GM12878 (cell line): ENCODE results near the gene NCF2. TPM values are rescaled to one million over a fixed set of nuclear protein-coding genes. Genes with fewer than 3 reads are reported as not detected.

ENCODE experiments used
- ATAC-seq: fragments of 200-7000 bp; cut with Tn5 transposase; 3 replicates; pipeline ENCODE4 v1.9.1; 2020; ENCODE audit warnings: mild to moderate bottlenecking, moderate library complexity
- BruUV-seq: library from RNA; stranded (reverse); fragments of 400-500 nt; replicated peaks from 2 replicates; lab custom pipeline; 2021; lab: Mats Ljungman, UMichigan
- CTCF ChIA-PET: fragments of 300-600 bp; sonication (Branson Sonifier 250); formaldehyde crosslinking; extraction: SDS; loops from one replicate; lab custom pipeline; 2021; ENCODE audit warnings: inconsistent platforms; lab: Yijun Ruan, JAX
- POLR2A ChIA-PET: fragments of 350-600 bp; formaldehyde crosslinking; extraction: SDS; loops from one replicate; lab custom pipeline; 2021; ENCODE audit warnings: inconsistent platforms; lab: Charles Lee
- RAD21 ChIA-PET: fragments of 300-600 bp; sonication (Branson Sonifier 250); formaldehyde crosslinking; loops from one replicate; lab custom pipeline; 2023; ENCODE audit warnings: antibody characterized with exemption; ENCODE audit not compliant: unreplicated experiment; lab: Charles Lee
- SMC1A ChIA-PET: fragments of 300-600 bp; sonication (Branson Sonifier 250); formaldehyde crosslinking; loops from one replicate; lab custom pipeline; 2023; ENCODE audit not compliant: unreplicated experiment, uncharacterized antibody; lab: Charles Lee
- DNase-seq: peaks from one replicate; pipeline ENCODE4 v3.0.0-alpha.2; 2011; ENCODE audit warnings: low read depth, low spot score
- FAIRE-seq: peaks from 3 replicates; lab custom pipeline; 2011; peaks lifted over from hg19 to GRCh38; lab: Jason Lieb, UNC
- H2AFZ ChIP-seq: 2 replicates; pipeline ENCODE4 v1.6.0; 2011; ENCODE audit warnings: low read depth, low read length, control low read depth; ENCODE audit not compliant: control insufficient read depth
- H3K27ac ChIP-seq: 2 replicates; pipeline ENCODE4 v1.5.1; 2011; ENCODE audit warnings: control low read depth; ENCODE audit not compliant: control insufficient read depth, insufficient read depth
- H3K27me3 ChIP-seq, 2 experiments: replicated peaks in 1 of 2; 2 replicates each; pipeline versions ENCODE4 v1.6.0 to v1.6.1; 2011; ENCODE audit warnings: low read length in 1 of 2; ENCODE audit not compliant: control insufficient read depth in 2 of 2, insufficient read depth in 2 of 2
- H3K36me3 ChIP-seq, 2 experiments: 2 replicates each; pipeline ENCODE4 v1.5.1; 2011; ENCODE audit warnings: low read length in 1 of 2; ENCODE audit not compliant: control insufficient read depth in 2 of 2, insufficient read depth in 2 of 2
- H3K4me1 ChIP-seq: 2 replicates; pipeline ENCODE4 v1.6.1; 2011; ENCODE audit warnings: mild to moderate bottlenecking, low read length, moderate library complexity, mixed read lengths; ENCODE audit not compliant: control insufficient read depth, insufficient read depth
- H3K4me2 ChIP-seq: 2 replicates; pipeline ENCODE4 v1.6.0; 2011; ENCODE audit warnings: control low read depth; ENCODE audit not compliant: control insufficient read depth, insufficient read depth
- H3K4me3 ChIP-seq: fragments of 200-600 bp; sonication (generic); 2 replicates; pipeline ENCODE4 v1.5.1; 2016
- H3K79me2 ChIP-seq: 2 replicates; pipeline ENCODE4 v1.6.0; 2011; ENCODE audit warnings: low read length; ENCODE audit not compliant: control insufficient read depth, insufficient read depth
- H3K9ac ChIP-seq: 2 replicates; pipeline ENCODE4 v1.8.0; 2011; ENCODE audit warnings: low read length, control low read depth, mixed read lengths; ENCODE audit not compliant: control insufficient read depth, insufficient read depth
- H3K9me3 ChIP-seq: replicated peaks from 3 replicates; pipeline ENCODE4 v1.5.1; 2011; ENCODE audit warnings: mild to moderate bottlenecking, low read length; ENCODE audit not compliant: control insufficient read depth, insufficient read depth
- H4K20me1 ChIP-seq: 2 replicates; pipeline ENCODE4 v1.6.0; 2011; ENCODE audit not compliant: control insufficient read depth, insufficient read depth
- HDAC2 ChIP-seq: fragments of 200-600 bp; sonication (generic); IDR thresholded peaks from 2 replicates; pipeline ENCODE4 v1.6.1; 2017
- HDAC6 ChIP-seq: fragments of 200-600 bp; sonication (generic); IDR thresholded peaks from one replicate; pipeline ENCODE4 v1.8.0; 2017; ENCODE audit warnings: antibody characterized with exemption; ENCODE audit not compliant: unreplicated experiment
- MYC ChIP-seq: IDR thresholded peaks from 2 replicates; pipeline ENCODE4 v1.6.1; 2011; ENCODE audit warnings: mild to moderate bottlenecking, low read length, moderate library complexity, inconsistent platforms; ENCODE audit not compliant: insufficient read depth, insufficient replicate concordance, insufficient read length, severe bottlenecking
- RCOR1 ChIP-seq: conservative IDR thresholded peaks from 2 replicates; pipeline ENCODE4 v1.6.1; 2012; ENCODE audit warnings: low read depth, low read length, improper control_type of control experiment
- WGBS: methylation state at CpG from one replicate; pipeline ENCODE4 v1.1.6; 2016; ENCODE audit warnings: low lambda C conversion rate; ENCODE audit not compliant: insufficient replicate concordance, insufficient coverage; ENCODE audit errors: missing lambda C conversion rate; 5-methylcytosine and 5-hydroxymethylcytosine counted together
- in situ Hi-C: fragments of 300-500 bp; cut with MboI; formaldehyde crosslinking; loops from 9 replicates; pipeline ENCODE4 v1.14.3; 2018; ENCODE audit warnings: mixed read lengths
- intact Hi-C: fragments of 100-400 bp; cut with micrococcal nuclease; formaldehyde crosslinking; loops from one replicate; pipeline ENCODE4 v1.14.2; 2022; ENCODE audit not compliant: unreplicated experiment
- polyA plus RNA-seq, 11 experiments: library from polyadenylated mRNA; depleted of rRNA in 4 of 11; unstranded in 6 of 11; stranded (reverse) in 5 of 11; fragments of >200 nt; fragmentation: Nextera tagmentation in 4 of 11; fragmentation: Illumina TruSeq in 1 of 11; extraction: Ambion mirVana in 4 of 11; extraction: Trizol in 1 of 11; gene quantifications; 1 replicate in 1 of 11; 2 replicates in 10 of 11; pipeline versions ENCODE4 v1.2.1 to v1.2.3, GENCODE V29; 2011 to 2016; ENCODE audit warnings: inconsistent platforms in 2 of 11, missing spikeins in 2 of 11, low read depth in 1 of 11
- total RNA-seq, 4 experiments: library from RNA; depleted of rRNA in 3 of 4; stranded (reverse); fragments of >200 nt in 3 of 4; fragmentation: Illumina TruSeq in 1 of 4; extraction: Trizol in 1 of 4; gene quantifications; 2 replicates each; pipeline versions ENCODE4 v1.2.1 to v1.2.3, GENCODE V29; 2013 to 2021
- TF ChIP-seq, protein P1 (sequence below): fragments of 450-650 bp; formaldehyde crosslinking; IDR thresholded peaks from 2 replicates; pipeline ENCODE4 v1.4.0; 2020; ENCODE audit warnings: mild to moderate bottlenecking, moderate library complexity
- TF ChIP-seq, protein P2 (sequence below): fragments of 450-650 bp; IDR thresholded peaks from 2 replicates; pipeline ENCODE4 v1.6.1; 2017; ENCODE audit warnings: mild to moderate bottlenecking, low read depth, inconsistent platforms; ENCODE audit not compliant: poor library complexity, severe bottlenecking
- TF ChIP-seq, protein P3 (sequence below): fragments of 450-650 bp; IDR thresholded peaks from 2 replicates; pipeline ENCODE4 v1.6.1; 2016; ENCODE audit warnings: mild to moderate bottlenecking
- TF ChIP-seq, protein P4 (sequence below): fragments of 450-650 bp; IDR thresholded peaks from 2 replicates; pipeline ENCODE4 v1.6.1; 2018; ENCODE audit warnings: borderline replicate concordance, mild to moderate bottlenecking; ENCODE audit not compliant: partially characterized antibody

NCF2 gene
- total and polyA plus RNA-seq, 10 of the 15 experiments (the other 5 are each of a cell fraction or from before 2014, with no cell fraction given): 31.4 to 256 (median 77.1) TPM

DNA sequence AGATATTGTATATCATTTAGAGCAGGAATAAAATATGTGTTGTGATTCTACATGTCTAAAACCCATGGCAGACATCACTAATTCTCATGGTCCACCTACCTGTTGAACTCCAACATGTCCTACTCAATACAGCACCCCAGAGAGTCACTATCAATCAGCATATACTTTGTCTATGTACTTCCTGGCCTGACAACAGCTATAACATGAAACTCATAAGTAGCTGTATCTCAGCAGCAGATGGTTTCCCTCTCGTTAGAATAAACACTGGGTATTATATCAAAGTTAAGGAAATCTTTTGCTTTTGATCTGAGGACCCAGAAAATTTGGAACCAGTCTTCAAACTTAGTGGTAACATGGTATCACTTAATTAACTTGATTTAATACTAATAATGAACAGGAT, 29.5 kb upstream of the NCF2 start:
- peaks cover 0 to 9% of the 10 kb centered on the region in 2 experiments; a peak in 1 of 4 replicates for H3K36me3 ChIP-seq
- SMC1A ChIA-PET: interaction anchor here (1.0 to 2.7 kb wide), 11 partner anchors 9 to 295 kb away, joined by 3 to 30 read pairs (median 5); partner anchors contain the start of gene NCF2
- CTCF ChIA-PET: interaction anchor here (1.4 to 3.5 kb wide), 6 partner anchors 9 to 657 kb away, joined by 3 to 25 read pairs (median 5); partner anchors contain the start of gene NCF2
- H3K4me2 ChIP-seq: no peak overlapping the region
- H2AFZ ChIP-seq: no peak overlapping the region
- TF ChIP-seq, protein P1, sequence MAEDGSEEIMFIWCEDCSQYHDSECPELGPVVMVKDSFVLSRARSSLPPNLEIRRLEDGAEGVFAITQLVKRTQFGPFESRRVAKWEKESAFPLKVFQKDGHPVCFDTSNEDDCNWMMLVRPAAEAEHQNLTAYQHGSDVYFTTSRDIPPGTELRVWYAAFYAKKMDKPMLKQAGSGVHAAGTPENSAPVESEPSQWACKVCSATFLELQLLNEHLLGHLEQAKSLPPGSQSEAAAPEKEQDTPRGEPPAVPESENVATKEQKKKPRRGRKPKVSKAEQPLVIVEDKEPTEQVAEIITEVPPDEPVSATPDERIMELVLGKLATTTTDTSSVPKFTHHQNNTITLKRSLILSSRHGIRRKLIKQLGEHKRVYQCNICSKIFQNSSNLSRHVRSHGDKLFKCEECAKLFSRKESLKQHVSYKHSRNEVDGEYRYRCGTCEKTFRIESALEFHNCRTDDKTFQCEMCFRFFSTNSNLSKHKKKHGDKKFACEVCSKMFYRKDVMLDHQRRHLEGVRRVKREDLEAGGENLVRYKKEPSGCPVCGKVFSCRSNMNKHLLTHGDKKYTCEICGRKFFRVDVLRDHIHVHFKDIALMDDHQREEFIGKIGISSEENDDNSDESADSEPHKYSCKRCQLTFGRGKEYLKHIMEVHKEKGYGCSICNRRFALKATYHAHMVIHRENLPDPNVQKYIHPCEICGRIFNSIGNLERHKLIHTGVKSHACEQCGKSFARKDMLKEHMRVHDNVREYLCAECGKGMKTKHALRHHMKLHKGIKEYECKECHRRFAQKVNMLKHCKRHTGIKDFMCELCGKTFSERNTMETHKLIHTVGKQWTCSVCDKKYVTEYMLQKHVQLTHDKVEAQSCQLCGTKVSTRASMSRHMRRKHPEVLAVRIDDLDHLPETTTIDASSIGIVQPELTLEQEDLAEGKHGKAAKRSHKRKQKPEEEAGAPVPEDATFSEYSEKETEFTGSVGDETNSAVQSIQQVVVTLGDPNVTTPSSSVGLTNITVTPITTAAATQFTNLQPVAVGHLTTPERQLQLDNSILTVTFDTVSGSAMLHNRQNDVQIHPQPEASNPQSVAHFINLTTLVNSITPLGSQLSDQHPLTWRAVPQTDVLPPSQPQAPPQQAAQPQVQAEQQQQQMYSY (CRISPR knock-in tag): no peak
- TF ChIP-seq HDAC2 (no peak), RCOR1 (no peak), HDAC6 (no peak), MYC (no peak)
- TF ChIP-seq, protein P2, sequence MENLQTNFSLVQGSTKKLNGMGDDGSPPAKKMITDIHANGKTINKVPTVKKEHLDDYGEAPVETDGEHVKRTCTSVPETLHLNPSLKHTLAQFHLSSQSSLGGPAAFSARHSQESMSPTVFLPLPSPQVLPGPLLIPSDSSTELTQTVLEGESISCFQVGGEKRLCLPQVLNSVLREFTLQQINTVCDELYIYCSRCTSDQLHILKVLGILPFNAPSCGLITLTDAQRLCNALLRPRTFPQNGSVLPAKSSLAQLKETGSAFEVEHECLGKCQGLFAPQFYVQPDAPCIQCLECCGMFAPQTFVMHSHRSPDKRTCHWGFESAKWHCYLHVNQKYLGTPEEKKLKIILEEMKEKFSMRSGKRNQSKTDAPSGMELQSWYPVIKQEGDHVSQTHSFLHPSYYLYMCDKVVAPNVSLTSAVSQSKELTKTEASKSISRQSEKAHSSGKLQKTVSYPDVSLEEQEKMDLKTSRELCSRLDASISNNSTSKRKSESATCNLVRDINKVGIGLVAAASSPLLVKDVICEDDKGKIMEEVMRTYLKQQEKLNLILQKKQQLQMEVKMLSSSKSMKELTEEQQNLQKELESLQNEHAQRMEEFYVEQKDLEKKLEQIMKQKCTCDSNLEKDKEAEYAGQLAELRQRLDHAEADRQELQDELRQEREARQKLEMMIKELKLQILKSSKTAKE: no peak
- TF ChIP-seq, protein P3, sequence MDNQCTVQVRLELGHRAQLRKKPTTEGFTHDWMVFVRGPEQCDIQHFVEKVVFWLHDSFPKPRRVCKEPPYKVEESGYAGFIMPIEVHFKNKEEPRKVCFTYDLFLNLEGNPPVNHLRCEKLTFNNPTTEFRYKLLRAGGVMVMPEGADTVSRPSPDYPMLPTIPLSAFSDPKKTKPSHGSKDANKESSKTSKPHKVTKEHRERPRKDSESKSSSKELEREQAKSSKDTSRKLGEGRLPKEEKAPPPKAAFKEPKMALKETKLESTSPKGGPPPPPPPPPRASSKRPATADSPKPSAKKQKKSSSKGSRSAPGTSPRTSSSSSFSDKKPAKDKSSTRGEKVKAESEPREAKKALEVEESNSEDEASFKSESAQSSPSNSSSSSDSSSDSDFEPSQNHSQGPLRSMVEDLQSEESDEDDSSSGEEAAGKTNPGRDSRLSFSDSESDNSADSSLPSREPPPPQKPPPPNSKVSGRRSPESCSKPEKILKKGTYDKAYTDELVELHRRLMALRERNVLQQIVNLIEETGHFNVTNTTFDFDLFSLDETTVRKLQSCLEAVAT: no peak
- TF ChIP-seq, protein P4, sequence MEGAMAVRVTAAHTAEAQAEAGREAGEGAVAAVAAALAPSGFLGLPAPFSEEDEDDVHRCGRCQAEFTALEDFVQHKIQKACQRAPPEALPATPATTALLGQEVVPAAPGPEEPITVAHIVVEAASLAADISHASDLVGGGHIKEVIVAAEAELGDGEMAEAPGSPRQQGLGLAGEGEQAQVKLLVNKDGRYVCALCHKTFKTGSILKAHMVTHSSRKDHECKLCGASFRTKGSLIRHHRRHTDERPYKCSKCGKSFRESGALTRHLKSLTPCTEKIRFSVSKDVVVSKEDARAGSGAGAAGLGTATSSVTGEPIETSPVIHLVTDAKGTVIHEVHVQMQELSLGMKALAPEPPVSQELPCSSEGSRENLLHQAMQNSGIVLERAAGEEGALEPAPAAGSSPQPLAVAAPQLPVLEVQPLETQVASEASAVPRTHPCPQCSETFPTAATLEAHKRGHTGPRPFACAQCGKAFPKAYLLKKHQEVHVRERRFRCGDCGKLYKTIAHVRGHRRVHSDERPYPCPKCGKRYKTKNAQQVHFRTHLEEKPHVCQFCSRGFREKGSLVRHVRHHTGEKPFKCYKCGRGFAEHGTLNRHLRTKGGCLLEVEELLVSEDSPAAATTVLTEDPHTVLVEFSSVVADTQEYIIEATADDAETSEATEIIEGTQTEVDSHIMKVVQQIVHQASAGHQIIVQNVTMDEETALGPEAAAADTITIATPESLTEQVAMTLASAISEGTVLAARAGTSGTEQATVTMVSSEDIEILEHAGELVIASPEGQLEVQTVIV: no peak
- intact Hi-C loops: no loop called here
- POLR2A ChIA-PET: interaction anchor here (0.6 to 1.5 kb wide), 4 partner anchors 14 to 47 kb away, joined by 3 to 7 read pairs (median 4); partner anchors contain the start of gene NCF2
- H4K20me1 ChIP-seq: no peaks in the 10 kb centered on the region
- no peak overlapping the region for H3K27ac ChIP-seq
- no peaks in the 10 kb centered on the region for H3K79me2 ChIP-seq
- H3K9me3 ChIP-seq: no peaks in the 10 kb centered on the region
- 100% methylated on average over 1 of the region's 1 CpG for WGBS
- H3K9ac ChIP-seq: no peak overlapping the region
- BruUV-seq: no TSS peak
- H3K4me3 ChIP-seq: no peak overlapping the region
- RAD21 ChIA-PET: interaction anchor here (1.4 to 3.7 kb wide), 4 partner anchors 10 to 16 kb away, joined by 3 to 16 read pairs (median 11); no protein-coding TSS in a partner anchor
- no peaks in the 10 kb centered on the region; the same call in 1 of the 2 replicates for H3K4me1 ChIP-seq
- in situ Hi-C loops: loop anchor here (10.0 kb wide), 1 partner anchor 145 kb away; the partner anchor contains the start of gene SMG7
- H3K27me3 ChIP-seq: no peaks in the 10 kb centered on the region
- ATAC-seq (peak; percentile 33), FAIRE-seq (no peak), DNase-seq (no peak)
